HG03520 (cell line): Measurements from ENCODE around the gene ZNF222.

ENCODE experiments used
- ATAC-seq: cut with Tn5 transposase; IDR thresholded peaks from one replicate; pipeline ENCODE4 v1.9.1; 2021; ENCODE audit warnings: mild to moderate bottlenecking, moderate library complexity; ENCODE audit not compliant: unreplicated experiment

Gene ZNF222

DNA sequence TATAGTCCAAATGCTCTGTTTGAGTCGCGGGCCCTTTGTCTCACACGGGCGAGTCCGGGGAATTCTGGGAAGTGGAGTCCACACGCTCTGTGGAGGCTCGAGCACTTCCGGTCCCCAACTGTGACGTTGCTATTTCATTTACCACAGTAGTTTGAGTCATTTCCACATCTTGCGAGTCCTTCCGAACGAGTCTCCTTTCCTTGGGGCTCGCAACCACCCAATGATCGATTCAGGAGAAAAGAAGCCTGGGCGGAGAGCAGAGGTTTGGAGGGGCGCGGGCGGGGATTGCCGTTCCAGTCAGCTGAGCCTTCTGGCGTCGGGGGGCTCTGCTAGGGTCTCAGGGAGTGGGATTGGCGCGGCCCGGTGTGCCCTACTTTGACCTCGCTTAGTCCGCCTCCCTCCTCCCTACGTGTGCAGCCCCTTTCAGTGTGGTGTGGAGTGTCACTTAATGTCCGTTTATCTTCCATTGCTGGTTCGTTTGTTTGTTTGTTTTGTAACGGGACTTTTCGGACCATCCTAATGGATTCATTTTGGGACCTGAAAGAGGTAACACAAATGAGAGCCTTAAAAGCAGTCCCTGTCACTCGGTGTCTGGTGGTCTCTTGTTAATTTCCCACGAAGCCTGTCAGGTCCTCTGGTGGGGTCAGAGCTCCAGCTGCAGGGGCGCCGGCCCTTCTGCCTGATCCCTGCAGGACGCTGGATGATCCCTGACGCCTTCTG, at the start of gene ZNF222:
Gene ZNF222, plus strand, starts transcription at position 163 of the 720 bp plus-strand sequence. Its CDS starts 58 bp downstream, at position 221.
- peak; percentile 84 for ATAC-seq

DNA sequence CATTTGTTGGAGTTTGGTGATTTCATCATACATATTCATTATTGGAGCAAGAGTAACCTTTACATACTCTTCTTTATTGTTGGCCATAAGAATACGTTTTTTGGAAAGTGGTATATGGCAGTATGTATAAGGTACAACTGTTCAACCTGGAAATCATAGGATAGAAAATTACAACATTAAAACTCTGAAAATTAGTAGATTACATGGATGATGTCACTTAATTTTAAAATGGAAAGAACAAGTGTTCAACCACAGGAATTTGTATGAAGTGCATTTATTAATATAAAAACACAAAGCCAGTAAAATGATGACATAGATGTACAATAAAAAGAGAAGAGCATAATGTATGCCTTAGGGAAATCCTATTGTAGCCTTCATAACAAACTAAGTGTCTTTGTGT, 48.4 kb upstream of the ZNF222 start:
- no peak for ATAC-seq

DNA sequence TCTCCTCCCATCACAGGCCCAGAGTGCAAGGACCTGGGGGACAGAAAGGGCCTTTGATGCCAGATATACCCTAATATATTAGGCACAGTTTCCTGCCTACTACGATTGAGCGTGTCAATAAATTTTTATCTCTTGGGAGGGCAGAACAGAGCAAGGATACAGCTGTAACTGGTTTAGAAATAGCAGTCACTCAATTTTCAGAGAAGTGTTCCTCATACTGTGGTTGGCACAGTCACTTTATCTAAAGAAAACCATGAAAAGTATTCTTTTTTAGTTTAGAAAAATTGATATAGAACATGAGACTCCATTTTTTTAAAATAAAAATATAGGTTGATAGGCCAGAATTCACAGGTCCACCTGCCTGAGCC, 41.7 kb upstream of the ZNF222 start:
- ATAC-seq: no peak

DNA sequence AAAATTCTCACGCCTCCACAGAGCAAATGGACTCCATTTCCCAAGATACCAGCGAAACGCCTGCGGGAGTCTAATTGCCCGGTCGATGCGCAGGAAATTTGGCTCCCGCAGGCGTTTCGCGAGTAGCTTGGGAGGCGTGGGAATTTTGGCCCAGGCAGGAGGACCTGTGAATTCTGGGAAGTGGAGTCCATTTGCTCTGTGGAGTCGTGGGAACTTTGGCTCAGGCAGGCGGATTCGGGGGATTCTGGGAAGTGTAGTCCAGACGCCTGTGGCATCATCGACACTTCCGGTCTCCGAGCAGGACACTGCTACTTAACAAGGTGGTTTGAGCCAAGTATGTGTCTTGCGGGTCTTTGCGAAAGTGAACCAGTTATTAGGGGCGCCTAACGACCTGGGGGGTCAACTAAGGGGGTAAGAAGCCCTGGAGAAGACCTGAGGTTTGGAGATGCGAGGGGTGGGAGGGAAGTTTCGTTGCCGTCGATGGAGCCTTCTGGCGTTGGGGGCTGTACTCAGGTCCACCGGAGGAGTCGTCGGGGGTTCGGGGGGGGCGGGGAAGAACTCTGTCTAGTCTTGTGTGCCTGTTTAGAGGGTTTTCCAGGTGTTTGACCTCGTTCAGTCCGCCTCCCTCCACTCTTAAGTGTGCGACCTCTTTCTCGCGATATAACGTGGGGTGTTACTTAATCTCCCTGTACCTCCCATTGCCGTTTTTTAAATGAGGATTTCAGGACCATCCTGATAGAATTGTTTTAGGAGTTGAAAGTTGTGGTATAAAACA, 41.1 kb upstream of the ZNF222 start, which contains the start of gene ZNF155:
Gene ZNF155, plus strand, starts transcription at position 277 of the 775 bp plus-strand sequence. CDS start 4,356 bp downstream, outside the sequence.
- ATAC-seq: peak; percentile 74

DNA sequence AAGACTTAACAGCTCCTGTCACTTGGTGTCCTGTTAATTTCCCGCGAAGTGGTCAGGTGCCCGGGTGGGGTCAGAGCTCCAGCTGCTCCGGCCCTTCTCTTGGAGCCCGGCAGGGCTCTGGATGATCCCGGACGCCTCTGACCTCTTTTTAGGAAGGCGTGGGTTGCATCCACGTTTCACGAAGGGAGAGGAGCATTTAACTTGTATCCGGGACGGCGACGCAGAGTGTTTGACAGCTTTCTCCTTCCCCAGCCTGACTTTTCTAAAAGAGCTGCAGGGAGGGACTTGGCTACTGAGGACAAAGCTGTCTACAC, 40.5 kb upstream of the ZNF222 start:
- ATAC-seq: no peak

DNA sequence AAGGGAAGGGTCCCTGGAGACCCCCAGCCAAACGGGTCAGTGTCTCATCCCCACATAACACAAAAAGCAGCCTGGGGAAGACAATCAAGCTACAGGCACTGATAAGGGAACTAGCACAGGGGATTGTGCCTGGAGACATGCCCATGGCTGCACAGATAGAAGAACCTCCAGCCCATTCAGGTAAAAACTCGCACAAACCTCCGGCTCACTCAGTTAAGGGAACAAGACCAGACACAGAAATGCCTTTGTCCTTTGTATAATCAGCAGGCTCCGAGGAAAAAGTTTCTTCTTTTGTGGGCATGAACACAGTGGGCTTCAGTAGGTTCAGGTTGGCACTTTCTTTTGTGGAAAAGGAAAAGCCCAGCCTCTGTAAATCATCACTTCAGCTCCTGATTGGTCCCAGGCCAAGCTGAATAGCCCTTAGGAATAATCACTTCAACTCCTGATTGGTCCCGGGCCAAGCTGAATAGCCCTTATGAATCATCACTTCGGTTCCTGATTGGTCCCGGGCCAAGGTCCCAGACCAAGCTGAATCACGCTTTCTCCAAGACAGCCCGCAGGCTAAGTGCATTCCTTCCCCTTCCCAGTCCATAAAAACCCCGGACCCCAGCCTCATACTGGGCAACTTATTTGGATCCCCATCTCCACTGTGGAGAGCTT, 27.4 kb upstream of the ZNF222 start:
- no peak for ATAC-seq

DNA sequence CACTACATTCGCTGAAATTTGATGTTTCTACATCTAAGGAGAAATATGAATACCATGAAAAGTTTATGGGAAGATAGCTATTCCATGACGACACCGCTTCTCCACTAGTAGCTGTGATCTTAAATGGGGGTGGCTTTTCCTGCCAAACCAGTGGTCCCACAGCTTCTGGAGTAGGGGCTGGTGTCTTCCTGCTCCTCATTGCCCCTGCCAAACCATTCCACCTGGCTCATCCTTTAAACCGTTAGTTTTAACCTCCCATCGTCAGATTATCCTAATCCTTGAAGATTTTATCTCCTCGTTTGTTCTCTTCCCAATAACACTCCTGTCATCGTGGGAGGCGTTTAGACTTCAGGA, 23.0 kb upstream of the ZNF222 start:
- no peak for ATAC-seq

DNA sequence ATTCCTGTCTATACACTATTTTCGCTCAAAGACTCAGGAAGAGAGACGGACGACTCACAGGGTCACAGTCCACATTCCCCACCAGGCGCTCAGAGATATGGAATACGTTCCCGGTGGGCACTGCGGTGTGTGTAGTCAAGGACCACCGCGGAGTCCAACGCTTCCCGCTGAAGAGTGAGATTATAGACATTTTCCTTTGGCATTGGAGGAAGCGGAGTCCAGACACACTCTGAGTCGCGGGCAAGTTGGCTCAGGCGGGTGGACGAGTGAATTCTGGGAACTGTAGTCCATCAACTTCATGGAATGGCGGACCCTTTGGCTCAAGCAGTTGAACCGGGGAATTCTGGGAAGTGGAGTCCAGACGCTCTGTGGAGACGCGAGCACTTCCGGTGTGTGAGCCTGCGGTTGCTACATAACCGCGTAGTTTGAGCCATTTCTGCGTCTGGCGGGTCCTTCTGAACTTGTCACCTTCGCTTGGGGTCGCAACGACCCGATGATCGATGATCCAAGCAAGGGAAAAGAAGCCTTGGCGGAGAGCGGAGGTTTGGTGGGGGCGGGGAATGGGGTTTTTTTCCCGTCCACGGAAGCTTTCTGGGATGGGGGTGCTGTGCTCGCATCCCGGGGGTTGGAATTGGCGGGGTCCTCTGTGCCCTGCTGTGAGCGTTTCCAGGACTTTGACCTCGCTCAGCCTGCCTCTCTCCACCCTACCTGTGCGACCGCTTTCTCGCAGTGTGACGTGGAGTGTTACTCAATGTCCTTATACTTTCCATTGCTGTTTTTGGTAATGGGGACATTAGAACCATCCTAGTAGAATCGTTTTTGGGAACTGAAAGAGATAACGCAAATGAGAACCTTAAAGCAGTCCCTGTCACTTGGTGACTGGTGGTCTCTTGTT, 22.4 kb upstream of the ZNF222 start, which contains the start of gene ZNF230:
Gene ZNF230, plus strand, starts transcription at position 392 of the 895 bp plus-strand sequence. CDS start 4,122 bp downstream, outside the sequence.
- ATAC-seq: peak; percentile 80

DNA sequence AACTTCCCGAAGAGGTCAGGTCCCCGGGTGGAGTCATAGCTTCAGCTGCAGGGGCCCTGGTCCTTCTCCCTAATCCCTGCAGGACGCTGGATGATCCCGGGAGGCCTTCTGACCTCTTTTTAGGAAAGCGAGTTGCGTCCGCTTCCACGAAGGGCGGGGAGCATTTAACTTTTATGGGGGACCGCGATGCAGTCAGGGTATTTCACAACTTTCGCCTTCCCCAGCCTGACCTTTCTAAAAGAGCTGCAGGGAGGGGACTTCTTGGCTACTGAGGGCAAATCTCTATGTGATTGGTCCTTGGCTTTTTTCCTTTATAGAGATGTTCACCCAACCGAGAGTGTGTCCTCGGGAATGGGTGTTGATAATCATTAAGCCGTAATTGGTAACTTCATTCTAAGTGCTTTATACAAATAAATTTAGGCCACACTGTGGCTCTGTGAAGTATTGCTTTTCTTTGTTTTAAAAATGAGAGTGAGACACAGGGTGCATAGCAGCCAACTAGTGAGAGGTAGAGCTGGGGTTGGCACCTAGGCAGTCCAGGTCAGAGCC, 21.6 kb upstream of the ZNF222 start:
- no peak for ATAC-seq

DNA sequence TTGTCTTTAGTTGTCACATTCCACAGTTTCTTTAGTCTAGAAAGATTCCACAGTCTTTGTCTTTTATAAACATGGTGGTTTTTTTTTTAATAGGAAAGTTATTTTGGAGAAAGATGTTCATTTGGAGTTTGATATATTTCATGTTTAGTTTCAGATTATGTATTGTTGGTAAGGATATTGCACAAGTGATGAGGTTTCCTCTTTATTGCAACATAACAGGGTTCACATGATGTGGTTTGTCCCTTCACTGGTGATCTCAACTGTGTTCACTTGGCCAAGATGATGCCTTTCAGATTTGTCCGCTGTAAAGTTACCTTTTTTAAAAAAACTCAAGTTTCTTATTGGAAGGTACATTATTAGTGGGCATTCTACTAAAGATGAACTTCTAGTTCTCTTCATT, 19.2 kb upstream of the ZNF222 start:
- ATAC-seq: no peak

DNA sequence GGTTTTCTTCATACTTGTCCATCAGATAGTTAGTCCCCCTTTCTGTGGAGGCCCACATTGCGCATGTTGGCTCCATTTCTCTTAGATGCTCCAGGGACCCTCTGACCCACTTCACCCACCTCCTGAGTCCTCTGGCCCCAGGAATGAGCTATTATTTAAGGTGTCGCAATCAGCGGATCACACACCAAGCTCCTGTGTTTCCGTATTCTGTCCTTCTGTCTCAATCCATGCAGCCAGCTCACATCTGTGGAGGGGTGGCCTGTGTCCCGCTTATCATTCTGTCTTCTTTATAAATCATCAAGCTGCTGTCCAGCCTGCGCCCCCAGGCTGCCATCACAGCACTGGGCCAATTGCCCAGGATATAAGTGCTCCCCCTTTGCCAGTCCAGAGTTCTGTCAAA, 17.7 kb upstream of the ZNF222 start:
- ATAC-seq: no peak

DNA sequence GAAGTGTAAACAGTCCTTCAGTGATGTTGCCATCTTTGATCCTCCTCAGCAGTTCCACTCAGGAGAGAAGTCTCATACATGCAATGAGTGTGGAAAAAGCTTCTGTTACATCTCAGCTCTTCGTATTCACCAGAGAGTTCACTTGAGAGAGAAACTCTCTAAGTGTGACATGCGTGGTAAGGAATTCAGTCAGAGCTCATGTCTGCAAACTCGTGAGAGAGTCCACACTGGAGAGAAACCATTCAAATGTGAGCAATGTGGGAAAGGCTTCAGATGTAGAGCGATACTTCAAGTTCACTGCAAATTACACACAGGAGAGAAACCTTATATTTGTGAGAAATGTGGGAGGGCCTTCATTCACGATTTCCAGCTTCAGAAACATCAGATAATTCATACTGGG, 14.7 kb upstream of the ZNF222 start:
- no peak for ATAC-seq

DNA sequence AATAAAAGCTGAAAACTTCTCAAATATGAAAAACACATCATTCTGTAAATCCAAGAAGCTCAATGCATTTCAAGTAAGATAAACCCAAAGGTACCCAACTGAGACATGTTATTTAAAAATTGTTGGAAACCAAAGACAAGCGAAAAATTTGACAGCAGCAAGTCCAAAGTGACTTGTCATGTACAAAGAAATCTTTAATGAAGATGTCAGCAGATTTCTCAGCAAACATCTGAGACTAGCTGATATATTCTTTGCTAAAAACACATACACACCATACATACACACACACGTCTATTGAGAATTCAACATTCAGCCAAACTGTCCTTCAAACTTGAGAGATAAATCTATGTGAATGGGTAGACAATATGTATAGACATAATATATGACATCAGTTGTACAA, 5.7 kb upstream of the ZNF222 start:
- ATAC-seq: no peak

DNA sequence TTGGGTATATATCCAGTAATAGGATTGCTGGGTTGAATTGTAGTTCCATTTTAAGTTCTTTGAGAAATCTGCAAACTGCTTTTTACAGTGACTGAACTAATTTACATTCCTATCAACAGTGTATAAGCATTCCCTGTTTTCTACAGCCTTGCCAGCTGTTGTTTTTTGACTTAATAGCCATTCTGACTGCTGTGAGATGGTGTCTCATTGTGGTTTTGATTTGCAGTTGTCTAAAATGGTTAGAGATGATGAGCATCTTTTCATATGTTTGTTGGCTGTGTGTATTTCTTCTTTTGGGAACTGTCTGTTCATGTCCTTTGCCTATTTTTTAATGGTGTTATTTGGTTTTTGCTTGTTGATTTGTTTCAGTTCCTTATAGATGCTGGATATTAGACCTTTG, 4.0 kb upstream of the ZNF222 start:
- ATAC-seq: no peak

DNA sequence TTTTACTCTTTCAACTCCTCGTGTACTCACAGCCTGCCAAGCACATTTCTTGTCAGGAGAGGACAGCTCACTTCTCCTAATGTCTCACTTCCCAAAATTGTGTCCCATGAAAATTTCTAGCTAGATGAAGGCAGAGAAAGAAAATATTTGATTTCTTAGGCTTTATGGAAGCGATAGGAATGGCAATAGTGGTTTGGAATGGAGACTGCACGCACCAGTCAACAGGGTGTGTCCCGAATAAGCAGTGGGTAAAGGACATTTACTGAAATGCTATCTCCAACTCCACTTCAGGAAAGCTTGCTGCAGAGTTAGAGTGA, 321 bp upstream of the ZNF222 start:
- no peak for ATAC-seq

DNA sequence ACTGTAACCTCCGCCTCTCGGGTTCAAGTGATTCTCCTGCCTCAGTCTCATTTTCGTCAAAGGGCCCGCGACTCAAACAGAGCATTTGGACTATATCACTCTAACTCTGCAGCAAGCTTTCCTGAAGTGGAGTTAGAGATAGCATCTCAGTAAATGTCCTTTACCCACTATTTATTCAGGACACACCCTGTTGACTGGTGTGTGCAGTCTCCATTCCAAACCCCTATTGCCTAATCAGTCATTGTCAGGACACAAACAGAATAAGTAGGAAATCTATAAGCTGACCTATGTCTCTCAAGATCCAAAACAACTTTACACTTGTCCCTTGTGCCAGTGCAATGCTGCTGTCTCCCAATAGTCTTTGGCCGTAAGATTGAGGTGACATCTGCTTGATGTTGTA, 1.4 kb downstream of the ZNF222 start:
- no peak for ATAC-seq

DNA sequence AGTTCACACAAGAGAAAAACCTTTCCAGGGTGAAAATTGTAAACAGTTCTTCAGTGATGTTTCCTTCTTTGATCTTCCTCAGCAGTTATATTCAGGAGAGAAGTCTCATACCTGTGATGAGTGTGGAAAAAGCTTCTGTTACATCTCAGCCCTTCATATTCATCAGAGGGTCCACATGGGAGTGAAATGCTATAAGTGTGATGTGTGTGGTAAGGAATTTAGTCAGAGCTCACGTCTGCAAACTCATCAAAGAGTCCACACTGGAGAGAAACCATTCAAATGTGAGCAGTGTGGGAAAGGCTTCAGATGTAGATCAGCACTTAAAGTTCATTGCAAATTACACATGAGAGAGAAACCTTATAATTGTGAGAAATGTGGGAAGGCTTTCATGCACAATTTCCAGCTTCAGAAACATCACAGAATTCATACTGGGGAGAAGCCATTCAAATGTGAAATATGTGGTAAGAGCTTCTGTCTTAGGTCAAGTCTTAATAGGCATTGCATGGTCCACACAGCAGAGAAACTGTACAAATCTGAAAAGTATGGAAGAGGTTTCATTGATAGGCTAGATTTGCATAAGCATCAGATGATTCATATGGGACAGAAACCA, 6.9 kb downstream of the ZNF222 start:
- no peak for ATAC-seq

DNA sequence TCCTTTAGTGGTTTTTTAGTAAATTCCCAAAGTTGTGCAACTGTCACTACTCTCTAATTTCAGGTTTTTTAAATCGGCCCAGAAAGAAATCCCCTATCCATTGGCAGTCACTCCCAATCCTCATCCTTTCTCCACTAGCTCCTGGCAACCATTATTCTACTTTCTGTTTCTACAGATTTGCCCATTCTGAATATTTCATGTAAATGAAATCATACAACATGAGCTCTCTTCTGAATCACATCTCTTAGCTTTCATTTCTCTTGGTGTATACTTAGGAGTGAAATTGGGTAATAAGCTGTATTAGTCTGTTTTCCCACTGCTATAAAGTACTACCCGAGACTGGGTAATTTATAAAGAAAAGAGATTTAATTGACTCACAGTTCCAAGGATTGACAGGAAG, 17.0 kb downstream of the ZNF222 start:
- no peak for ATAC-seq

DNA sequence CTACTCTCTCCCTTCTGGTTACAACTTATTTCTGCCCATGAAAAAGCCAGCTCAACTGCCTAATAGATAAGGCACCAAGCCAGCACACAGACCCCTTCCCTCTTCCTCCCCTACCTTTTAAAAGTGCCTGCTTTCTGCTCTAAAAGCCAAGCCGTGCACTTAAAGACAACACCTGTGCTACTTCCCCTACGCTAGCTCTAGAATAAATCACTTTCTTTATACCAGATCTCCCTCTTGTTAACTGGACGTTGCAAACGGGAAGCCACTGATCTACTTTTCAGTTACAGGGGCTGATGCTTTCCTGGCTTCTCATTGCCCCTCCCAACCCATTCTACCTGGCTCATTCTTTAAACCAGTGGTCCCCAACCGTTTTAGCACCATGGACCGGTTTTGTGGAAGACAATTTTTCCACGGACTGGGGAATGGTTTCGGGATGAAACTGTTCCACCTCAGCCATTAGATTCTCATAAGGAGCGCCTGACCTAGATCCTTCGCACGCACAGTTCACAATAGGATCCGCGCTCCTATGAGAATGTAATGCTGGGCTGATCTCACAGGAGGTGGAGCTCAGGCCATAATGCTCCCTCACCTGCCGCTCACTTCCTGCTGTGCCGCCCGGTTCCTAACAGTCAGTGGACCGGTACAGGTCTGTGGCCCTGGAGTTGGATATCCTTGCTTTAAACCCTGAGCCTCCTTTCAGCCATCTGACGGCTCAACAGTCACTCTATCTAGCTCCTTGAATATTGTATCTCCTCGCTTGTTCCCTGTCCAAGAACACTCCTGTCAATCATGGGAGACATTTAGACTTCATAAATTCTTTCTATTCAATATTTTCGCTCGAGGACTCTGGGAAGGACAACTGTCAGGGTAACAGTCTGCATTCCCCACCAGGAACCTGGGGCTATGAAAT, 25.8 kb downstream of the ZNF222 start:
- ATAC-seq: no peak
